MM.1S (cell line): Measurements from ENCODE around the gene FIGLA.

Experiments
- CTCF ChIP-seq: fragments of 300-600 bp; sonication (generic); IDR thresholded peaks from 2 replicates; pipeline ENCODE4 v1.5.1; 2016; ENCODE audit warnings: antibody characterized with exemption, low read length, mixed read lengths
- EZH2 ChIP-seq: fragments of 300-600 bp; sonication (generic); optimal IDR thresholded peaks from 2 replicates; pipeline ENCODE3; 2017; ENCODE audit warnings: low read depth, mild to moderate bottlenecking, antibody characterized with exemption, low read length, mixed read lengths
- EZH2phosphoT487 ChIP-seq: fragments of 300-600 bp; sonication (generic); IDR thresholded peaks from 2 replicates; pipeline ENCODE4 v1.6.1; 2018; ENCODE audit warnings: antibody characterized with exemption, low read length

DNA sequence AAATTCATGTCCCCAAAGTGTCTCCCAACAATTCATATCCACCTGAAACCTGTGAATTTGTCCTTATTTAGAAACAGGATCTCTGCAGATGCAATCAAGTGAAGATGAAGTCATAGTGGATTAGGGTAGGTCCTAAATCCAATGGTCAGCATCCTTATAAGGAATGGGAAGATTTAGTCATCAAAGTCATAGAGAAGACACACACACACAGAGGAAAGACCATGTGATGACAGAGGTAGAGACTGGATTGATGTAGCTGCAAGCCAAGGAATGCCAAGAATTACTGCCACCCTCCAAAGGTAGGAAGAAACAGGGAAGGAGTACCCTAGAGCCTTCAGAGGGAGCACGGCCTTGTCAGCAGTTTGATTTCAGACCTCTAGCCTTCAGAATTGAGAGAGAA, 40.1 kb downstream of the FIGLA start:
- TF ChIP-seq EZH2: no peak
- no peak for TF ChIP-seq CTCF
- no peak for TF ChIP-seq EZH2phosphoT487
